ENCODE measurements around the gene OGFOD3. TPM values are rescaled to one million over a fixed set of nuclear protein-coding genes. Genes with fewer than 3 reads are reported as not detected.
A peak's percentile ranks its signal among the peaks of the same experiment; 100 is the strongest.
"Not testable (repeated sequence)": the region's sequence is repeated elsewhere in the genome, so short reads cannot be mapped to it uniquely, and the experiment has no call there.

Gene OGFOD3
- total and polyA plus RNA-seq, 5 experiments from 2014 or later, result 25.6 to 35.2 (median 32.4) TPM

DNA sequence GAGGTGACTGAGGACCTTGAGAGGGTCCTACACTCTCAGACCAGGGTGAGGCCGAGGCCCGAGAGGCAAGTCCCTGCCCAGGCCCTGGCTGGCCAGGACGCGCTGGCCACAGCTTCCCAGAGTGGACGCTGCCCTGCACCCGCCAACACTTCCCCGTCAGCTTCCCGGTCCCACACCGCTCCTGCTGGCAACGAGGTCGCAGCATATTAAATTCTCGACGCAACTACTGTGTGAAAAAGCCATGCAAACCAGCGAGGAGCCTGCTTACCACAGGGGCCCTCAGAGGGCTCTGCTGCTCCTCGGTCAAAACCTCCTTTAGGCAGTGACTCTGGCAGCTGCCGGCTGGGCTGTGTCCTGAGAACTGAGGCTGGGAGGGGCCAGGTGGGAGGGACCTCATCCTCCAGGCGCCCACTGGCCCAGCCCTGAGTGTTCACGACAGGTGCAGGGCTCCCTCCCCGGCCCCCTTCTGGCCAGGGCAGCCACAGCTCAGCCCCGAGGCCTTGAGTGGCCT is 61.5 kb downstream of the OGFOD3 start:
- POLR2A ChIA-PET, result interaction anchor here (0.5 kb wide), 1 partner anchor 54 kb away, joined by 4 read pairs; no protein-coding TSS in a partner anchor
- DNase-seq (no peak), ATAC-seq (no peak)
- no peaks in the 10 kb centered on the region for H3K36me3 Mint-ChIP-seq
- H3K4me3 Mint-ChIP-seq, result no peak overlapping the region
- peaks cover 0 to 19% (median 10%) of the 10 kb centered on the region in 5 donors for H3K27me3 Mint-ChIP-seq
- peaks cover 5 to 10% (median 6%) of the 10 kb centered on the region in 4 donors for H3K4me1 Mint-ChIP-seq
- no peaks in the 10 kb centered on the region for H3K9me3 Mint-ChIP-seq
- no peak overlapping the region for H3K27ac Mint-ChIP-seq

DNA sequence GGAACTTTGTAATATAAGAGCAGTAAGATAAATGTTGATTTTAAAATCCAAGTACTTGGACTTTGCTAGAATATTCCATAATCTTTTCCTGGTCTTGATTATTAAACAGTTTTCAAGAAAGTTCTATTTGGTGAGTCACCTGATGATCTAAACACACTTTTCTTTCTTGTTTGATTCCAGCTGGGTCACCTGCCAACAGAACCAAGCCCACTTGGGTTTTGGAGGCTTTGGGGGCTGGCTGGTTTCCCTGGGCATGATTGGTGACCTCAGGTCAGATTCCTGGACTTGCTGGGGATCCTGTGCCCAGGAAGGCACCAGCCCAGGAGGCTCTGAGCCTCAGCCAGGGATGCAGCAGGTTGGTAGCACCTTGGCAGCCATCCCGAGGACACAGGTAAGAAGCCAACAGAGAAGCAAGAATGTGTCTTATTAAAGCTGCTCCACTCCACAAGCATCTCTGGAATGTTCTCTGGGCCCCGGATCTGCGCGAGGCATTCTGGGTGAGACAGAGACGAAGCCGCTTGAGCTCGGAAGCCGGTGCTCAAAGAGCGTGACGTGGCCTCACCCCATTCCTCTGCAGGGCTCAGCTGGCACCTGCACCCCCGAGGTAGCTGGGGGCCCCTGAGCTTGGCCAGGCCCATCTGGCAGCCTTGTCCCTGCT is 62.5 kb downstream of the OGFOD3 start:
- Mint-ChIP-seq H3K4me1 (peaks cover 6 to 13% (median 7%) of the 10 kb centered on the region in 4 donors), H3K27ac (no peak overlapping the region), H3K4me3 (no peak overlapping the region), H3K9me3 (no peaks in the 10 kb centered on the region), H3K36me3 (no peaks in the 10 kb centered on the region), H3K27me3 (peaks cover 0 to 19% (median 10%) of the 10 kb centered on the region in 5 donors)
- DNase-seq (no peak), ATAC-seq (no peak)
- POLR2A ChIA-PET, result interaction anchor here (0.5 kb wide), 1 partner anchor 55 kb away, joined by 4 read pairs; no protein-coding TSS in a partner anchor

DNA sequence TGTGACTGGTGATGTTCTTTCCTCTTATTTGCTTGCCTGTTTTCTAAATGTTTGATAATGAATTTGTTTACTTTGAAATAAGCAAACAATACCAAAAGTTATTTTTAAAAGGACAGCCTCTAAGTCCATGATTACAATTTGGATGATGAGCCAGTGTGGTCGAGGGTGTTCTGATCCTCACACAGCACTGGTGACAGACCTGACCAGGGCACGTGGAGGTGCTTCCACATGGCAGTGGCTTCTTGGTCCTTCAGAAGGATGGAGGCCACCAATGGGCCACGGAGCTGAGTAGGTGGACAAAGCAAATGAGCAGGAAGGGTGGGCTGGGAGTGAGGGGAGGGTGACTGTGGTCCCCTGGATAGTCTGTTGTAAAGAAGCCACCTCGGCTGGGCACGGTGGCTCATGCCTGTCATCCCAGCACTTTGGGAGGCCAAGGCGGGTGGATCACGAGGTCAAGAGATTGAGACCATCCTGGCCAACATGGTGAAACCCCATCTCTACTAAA is 63.5 kb downstream of the OGFOD3 start:
- Mint-ChIP-seq H3K27ac (no peak overlapping the region), H3K27me3 (peaks cover 0 to 24% (median 10%) of the 10 kb centered on the region in 5 donors), H3K36me3 (no peaks in the 10 kb centered on the region), H3K4me1 (peaks cover 6 to 13% (median 7%) of the 10 kb centered on the region in 4 donors), H3K9me3 (no peaks in the 10 kb centered on the region), H3K4me3 (no peak overlapping the region)
- POLR2A ChIA-PET, result no interaction called here
- ATAC-seq (no peak), DNase-seq (no peak)

DNA sequence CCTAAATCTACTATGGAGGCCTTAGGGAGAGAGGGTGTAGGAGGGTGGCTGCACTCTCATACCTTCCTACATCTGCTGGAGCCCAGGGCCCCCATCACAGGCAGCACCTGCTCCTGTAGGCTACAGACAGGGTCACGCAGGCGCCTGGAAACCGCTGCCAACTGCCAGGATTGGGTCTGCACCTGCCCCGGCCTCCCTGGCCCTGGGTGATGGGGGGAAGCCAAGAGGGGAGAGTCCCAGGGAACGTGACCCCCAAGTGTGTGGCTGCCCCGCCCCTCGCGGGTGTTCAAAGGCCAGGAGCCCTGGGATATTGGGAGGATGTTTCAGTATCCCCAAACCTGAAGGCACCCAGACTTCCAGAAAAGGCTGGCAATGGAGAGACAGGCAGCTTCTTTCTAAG is 64.9 kb downstream of the OGFOD3 start:
- H3K9me3 Mint-ChIP-seq, result no peaks in the 10 kb centered on the region
- no peak overlapping the region for H3K27ac Mint-ChIP-seq
- ATAC-seq (no peak), DNase-seq (no peak)
- POLR2A ChIA-PET, result no interaction called here
- H3K4me3 Mint-ChIP-seq, result no peak overlapping the region
- H3K27me3 Mint-ChIP-seq, result peaks cover 3 to 22% (median 7%) of the 10 kb centered on the region in 5 donors
- no peaks in the 10 kb centered on the region for H3K36me3 Mint-ChIP-seq
- H3K4me1 Mint-ChIP-seq, result peaks cover 4 to 10% (median 5%) of the 10 kb centered on the region in 4 donors

DNA sequence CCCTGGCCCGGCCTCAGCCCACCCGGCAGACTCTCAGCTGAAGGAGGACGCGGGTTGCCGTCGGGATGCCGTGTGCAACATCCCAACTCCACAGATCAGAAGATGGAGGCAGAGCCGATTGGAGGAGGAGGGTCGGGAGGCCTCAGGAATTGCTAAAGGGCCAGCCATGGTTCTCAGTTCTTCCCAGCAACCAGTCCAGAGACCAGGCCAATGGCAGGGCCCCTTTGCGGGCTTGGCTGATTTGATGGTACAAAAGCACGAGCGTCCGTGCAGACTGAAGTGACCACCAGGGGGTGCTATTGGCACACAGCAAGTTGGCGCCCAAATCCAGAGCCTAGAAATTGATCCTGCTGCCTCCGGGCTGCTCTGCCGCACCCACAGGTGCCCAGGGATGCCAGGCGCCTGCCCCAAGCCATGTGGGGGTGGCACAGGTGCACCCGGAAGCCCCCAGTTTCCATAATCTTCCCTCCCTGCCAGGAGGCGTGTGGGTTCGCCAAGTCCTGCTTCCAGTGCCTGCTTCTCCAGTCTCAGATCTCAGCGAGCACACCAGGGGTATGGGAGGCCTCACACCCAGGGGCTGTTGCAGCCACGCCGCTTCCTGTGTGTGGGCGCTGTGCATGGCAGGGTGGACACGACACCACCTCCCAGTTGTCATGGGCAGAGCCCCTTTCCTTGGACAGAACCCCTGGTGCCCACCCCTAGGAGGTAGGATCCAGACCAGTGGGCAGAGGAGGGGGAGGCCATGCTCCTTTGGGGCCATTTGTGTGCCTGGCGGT is 66.5 kb downstream of the OGFOD3 start:
- Mint-ChIP-seq H3K36me3 (no peaks in the 10 kb centered on the region), H3K4me1 (peaks cover 2 to 5% (median 2%) of the 10 kb centered on the region in 4 donors), H3K9me3 (no peaks in the 10 kb centered on the region), H3K27me3 (peaks cover 0 to 18% (median 3%) of the 10 kb centered on the region in 5 donors), H3K27ac (peak overlapping the region in 1 of 10 donors; percentile 22), H3K4me3 (no peak overlapping the region)
- POLR2A ChIA-PET, result interaction anchor here (0.5 to 1.1 kb wide), 5 partner anchors 26 to 359 kb away, joined by 3 to 5 read pairs (median 3); partner anchors contain the start of gene CD7
- ATAC-seq (peak; percentile 93 to 97), DNase-seq (peak; percentile 68 to 89 (median 78))

DNA sequence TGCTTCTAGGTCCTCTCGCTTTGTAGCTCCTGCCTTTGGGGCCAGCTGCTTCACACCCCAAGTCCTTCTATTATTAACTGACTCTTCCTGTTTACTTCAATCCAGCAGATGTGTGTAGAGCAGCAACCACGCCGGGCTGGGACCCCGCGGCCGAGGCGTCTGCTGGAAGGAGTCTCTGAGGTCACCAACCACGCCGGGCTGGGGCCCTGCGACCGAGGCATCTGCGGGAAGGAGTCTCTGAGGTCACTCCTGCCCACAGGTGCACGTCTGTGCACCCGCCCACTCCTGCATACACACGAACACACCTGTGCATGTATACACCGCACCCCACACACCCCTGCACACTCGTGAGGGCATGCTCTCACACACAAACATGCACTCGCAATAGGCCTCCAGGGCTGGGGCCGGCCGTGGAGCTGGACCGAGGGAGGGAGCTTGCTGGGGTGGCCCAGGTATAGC is 67.1 kb downstream of the OGFOD3 start:
- DNase-seq (no peak), ATAC-seq (no peak)
- H3K4me3 Mint-ChIP-seq, result no peak overlapping the region
- peaks cover 7 to 10% (median 8%) of the 10 kb centered on the region in 4 donors for H3K4me1 Mint-ChIP-seq
- peak overlapping the region in 3 of 10 donors; percentile 15 to 24 (median 22) for H3K27ac Mint-ChIP-seq
- no peaks in the 10 kb centered on the region for H3K36me3 Mint-ChIP-seq
- POLR2A ChIA-PET, result interaction anchor here (0.5 to 1.0 kb wide), 2 partner anchors 66 to 360 kb away, joined by 3 to 5 read pairs; no protein-coding TSS in a partner anchor
- no peaks in the 10 kb centered on the region for H3K9me3 Mint-ChIP-seq
- peaks cover 0 to 17% (median 6%) of the 10 kb centered on the region in 5 donors for H3K27me3 Mint-ChIP-seq

DNA sequence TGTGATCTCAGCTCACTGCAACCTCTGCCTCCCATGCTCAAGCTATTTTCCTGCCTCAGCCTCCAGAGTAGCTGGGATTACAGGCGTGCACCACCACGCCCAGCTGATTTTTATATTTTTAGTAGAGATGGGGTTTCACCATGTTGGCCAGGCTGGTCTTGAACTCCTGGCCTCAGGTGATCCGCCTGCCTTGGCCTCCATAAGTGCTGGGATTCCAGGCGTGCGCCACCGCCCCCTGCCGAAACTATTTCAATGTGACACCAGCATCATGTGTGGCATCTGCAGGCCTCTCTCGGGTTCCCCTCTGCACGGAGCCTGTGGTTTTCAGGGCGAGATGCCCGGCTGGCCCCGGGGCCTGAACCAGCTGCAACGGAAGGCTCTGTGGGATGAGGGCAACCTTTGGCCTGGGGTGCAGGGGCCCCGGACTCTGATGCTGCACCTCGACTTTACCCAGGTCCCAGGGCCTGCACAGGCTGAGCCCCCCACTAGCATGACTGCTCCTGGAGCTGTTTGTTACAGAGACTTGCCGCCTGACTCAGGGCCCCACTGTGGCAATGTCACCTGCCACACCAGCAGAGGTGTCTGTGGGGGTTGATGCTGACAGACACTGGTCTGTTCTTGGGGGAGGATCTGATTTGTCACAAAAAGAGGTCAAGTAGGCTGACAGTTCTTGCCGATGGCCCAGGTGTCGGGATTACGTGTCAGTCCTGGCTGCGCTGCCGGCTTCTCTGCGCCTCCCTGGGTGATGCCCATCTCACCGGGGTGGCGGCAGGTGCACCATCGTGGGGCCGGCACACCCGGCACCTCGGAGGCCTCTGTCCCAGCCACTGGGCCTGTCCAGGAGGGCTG is 68.0 kb downstream of the OGFOD3 start:
- POLR2A ChIA-PET, result no interaction called here
- H3K4me1 Mint-ChIP-seq, result peaks cover 9 to 12% (median 9%) of the 10 kb centered on the region in 4 donors
- H3K4me3 Mint-ChIP-seq, result no peak overlapping the region
- peak overlapping the region in 1 of 10 donors; percentile 44 for H3K27ac Mint-ChIP-seq
- ATAC-seq, result no peak
- H3K9me3 Mint-ChIP-seq, result no peaks in the 10 kb centered on the region
- DNase-seq, result peak in 1 of 10 donors; percentile 21
- no peaks in the 10 kb centered on the region for H3K36me3 Mint-ChIP-seq
- H3K27me3 Mint-ChIP-seq, result peaks cover 0 to 13% (median 7%) of the 10 kb centered on the region in 5 donors

DNA sequence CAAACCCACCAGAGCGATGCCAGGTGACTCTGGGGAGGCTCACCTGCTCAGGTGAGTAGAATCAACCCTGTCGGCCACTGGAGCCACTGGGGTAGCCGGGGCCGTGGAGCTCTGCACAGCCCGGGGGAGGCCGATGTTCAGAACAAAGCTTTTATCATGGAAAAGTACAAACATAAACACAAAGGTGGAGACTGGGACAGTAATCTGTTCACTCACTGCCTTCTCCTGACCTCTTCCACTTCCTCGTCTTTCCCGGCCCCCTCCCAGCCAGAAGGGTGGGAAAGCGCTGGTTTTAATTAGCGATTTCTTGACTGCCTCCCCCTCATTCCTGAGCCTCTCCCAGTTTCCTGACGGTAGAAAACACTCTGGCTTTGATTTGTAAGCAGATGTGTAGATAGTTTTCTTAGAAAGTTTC is 69.1 kb downstream of the OGFOD3 start:
- POLR2A ChIA-PET, result no interaction called here

DNA sequence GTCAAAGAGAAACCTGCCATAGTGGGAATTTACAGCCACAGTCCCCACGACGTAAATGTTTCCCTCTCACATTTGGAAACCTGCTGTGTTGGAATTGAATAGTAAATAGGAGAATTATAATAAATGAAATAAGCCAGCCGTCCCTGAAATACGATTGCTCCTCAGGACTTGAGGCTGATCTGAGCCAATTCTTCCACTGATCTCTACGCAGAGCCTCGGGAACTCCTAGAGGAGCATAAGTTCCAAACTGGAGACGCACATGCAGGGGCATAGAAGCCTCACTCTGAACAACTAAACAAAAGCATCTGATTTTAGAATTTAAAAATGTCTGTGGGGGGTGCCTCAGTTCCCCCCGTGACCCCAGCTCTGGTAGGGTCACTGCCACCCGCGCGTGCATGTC is 69.5 kb downstream of the OGFOD3 start:
- no peaks in the 10 kb centered on the region for H3K36me3 Mint-ChIP-seq
- H3K4me3 Mint-ChIP-seq, result no peak overlapping the region
- no peaks in the 10 kb centered on the region for H3K9me3 Mint-ChIP-seq
- no peak for ATAC-seq
- no peak for DNase-seq
- POLR2A ChIA-PET, result no interaction called here
- peaks cover 9 to 12% (median 10%) of the 10 kb centered on the region in 4 donors for H3K4me1 Mint-ChIP-seq
- no peak overlapping the region for H3K27ac Mint-ChIP-seq
- H3K27me3 Mint-ChIP-seq, result peaks cover 0 to 12% (median 7%) of the 10 kb centered on the region in 5 donors

More for the DNA sequence above, 69.1 kb downstream of the OGFOD3 start:
- no peaks in the 10 kb centered on the region for H3K9me3 Mint-ChIP-seq
- H3K4me1 Mint-ChIP-seq, result peaks cover 9 to 12% (median 10%) of the 10 kb centered on the region in 4 donors
- H3K27ac Mint-ChIP-seq, result no peak overlapping the region
- ATAC-seq (no peak), DNase-seq (no peak)
- peaks cover 0 to 12% (median 7%) of the 10 kb centered on the region in 5 donors for H3K27me3 Mint-ChIP-seq
- H3K4me3 Mint-ChIP-seq, result no peak overlapping the region
- H3K36me3 Mint-ChIP-seq, result no peaks in the 10 kb centered on the region

DNA sequence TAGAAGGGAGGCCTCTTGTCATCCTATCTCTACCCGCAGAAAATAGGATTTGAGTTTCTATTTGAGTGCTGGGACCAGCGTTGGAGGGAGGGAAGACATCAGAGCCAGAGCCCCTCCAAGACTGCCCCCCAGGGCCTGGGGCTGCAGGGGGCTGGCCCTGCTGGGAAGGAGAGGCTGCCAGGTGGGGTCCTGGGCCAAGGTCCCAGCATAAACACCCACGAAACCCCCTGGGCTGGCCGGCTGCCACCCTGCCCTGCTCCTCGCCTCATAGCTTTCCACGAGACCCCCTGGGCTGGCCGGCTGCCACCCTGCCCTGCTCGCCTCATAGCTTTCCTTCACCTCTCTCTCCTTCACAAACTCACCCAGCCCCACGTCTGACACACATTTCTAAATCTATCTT is 70.0 kb downstream of the OGFOD3 start:
- H3K27ac Mint-ChIP-seq, result no peak overlapping the region
- POLR2A ChIA-PET, result no interaction called here

DNA sequence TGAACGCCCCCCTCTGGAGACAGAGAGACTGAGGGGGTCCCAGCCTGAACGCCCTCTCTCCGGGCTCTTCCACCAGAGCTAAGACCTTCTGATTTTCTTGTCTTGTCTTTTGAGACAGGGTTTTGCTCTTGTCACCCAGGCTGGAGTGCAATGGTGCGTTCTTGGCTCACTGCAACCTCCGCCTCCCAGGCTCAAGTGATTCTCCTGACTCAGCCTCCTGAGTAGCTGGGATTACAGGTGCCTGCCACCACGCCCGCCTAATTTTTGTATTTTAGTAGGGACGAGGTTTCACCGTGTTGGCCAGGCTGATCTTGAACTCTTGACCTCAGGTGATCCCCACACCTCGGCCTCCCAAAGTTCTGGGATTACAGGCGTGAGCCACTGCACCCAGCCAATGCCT is 70.4 kb downstream of the OGFOD3 start:
- DNase-seq, H3K9me3 Mint-ChIP-seq, H3K36me3 Mint-ChIP-seq, ATAC-seq, POLR2A ChIA-PET: not testable (repeated sequence)
- H3K4me3 Mint-ChIP-seq, result peak overlapping the region in 1 of 10 donors; percentile 39
- peaks cover 0 to 12% (median 7%) of the 10 kb centered on the region in 5 donors for H3K27me3 Mint-ChIP-seq
- peaks cover 9 to 12% (median 10%) of the 10 kb centered on the region in 4 donors for H3K4me1 Mint-ChIP-seq
- peak overlapping the region in 1 of 10 donors; percentile 52 for H3K27ac Mint-ChIP-seq

More for the DNA sequence above, 70.0 kb downstream of the OGFOD3 start:
- H3K27me3 Mint-ChIP-seq, result peaks cover 0 to 12% (median 7%) of the 10 kb centered on the region in 5 donors
- no peak overlapping the region for H3K4me3 Mint-ChIP-seq
- H3K4me1 Mint-ChIP-seq, result peaks cover 9 to 12% (median 10%) of the 10 kb centered on the region in 4 donors
- DNase-seq (no peak), ATAC-seq (no peak)
- H3K9me3 Mint-ChIP-seq, result no peaks in the 10 kb centered on the region
- no peaks in the 10 kb centered on the region for H3K36me3 Mint-ChIP-seq
